Measurements from ENCODE around the gene CC2D2A.

The CC2D2A gene

DNA sequence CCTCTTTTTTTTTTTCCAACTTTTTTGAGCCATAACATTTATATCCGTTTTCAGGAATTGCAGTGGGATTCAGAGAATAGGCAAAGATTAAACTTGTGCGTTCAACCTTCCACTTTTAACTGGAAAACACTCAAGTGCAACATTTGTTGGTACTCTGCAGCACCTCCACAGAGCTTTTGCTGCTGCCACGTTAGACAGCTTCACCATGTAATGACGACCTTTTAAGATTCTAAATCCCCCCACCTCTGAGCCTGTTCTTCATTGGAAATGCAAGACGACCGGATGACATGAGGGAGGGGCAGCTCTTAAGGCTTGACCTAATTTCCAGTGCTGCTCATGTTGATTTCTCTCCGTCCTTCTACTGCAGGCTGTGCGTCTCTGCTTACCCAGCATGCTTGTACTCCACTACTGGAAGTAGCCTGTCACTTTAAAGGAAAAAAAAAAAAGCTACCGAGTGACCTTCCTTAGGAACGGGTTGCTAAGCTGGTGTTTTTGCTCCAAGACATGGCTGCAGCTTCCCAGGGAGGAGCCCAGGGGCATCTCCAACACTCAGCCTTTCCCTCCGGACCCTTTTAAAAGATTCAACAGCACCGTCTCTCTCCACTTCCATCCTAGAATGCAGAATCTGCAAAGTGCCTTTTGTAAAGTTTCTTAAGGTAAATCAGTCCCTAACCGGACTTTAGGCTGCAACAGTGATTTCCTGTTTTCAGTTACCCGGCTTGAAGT lies at the start of gene CC2D2A:
Gene CC2D2A (plus strand): TSS at position 481 of the 726 bp plus-strand sequence. CDS start 6,051 bp downstream, outside the sequence.
- Histone ChIP-seq H3K4me3 (ENCODE audit: low read depth, low read length) (peak within 1 kb of the TSS; percentile 80), H3K27me3 (ENCODE audit: insufficient read depth, low read length) (no peaks in the 10 kb centered on the region), H2AFZ (ENCODE audit: low read length, unreplicated experiment) (peak within 1 kb of the TSS; percentile 71), H3K79me2 (ENCODE audit: control insufficient read depth, insufficient read depth, low read length, unreplicated experiment) (no peaks in the 10 kb centered on the region), H3K4me1 (ENCODE audit: control insufficient read depth, insufficient read depth, low read length, unreplicated experiment) (peaks cover 6% of the 10 kb centered on the region), H3K27ac (ENCODE audit: low read depth, low read length) (no peak within 1 kb of the TSS; the same call in 1 of the 2 replicates), H3K36me3 (ENCODE audit: insufficient read depth, low read length) (no peaks in the 10 kb centered on the region)

GRCh38 chr4:15420642-15421041 lies 49.0 kb upstream of the CC2D2A start:
- peaks cover 13% of the 10 kb centered on the region for H3K4me1 ChIP-seq (ENCODE audit: control insufficient read depth, insufficient read depth, low read length, unreplicated experiment)
- no peaks in the 10 kb centered on the region for H3K27me3 ChIP-seq (ENCODE audit: insufficient read depth, low read length)
- H3K79me2 ChIP-seq (ENCODE audit: control insufficient read depth, insufficient read depth, low read length, unreplicated experiment) = no peaks in the 10 kb centered on the region
- no peak overlapping the region for H3K27ac ChIP-seq (ENCODE audit: low read depth, low read length)
- no peak overlapping the region for H2AFZ ChIP-seq (ENCODE audit: low read length, unreplicated experiment)
- no peaks in the 10 kb centered on the region for H3K36me3 ChIP-seq (ENCODE audit: insufficient read depth, low read length)
- no peak overlapping the region for H3K4me3 ChIP-seq (ENCODE audit: low read depth, low read length)

GRCh38 chr4:15423285-15423711 lies 46.4 kb upstream of the CC2D2A start:
- no peaks in the 10 kb centered on the region for H3K27me3 ChIP-seq (ENCODE audit: insufficient read depth, low read length)
- H3K36me3 ChIP-seq (ENCODE audit: insufficient read depth, low read length) = no peaks in the 10 kb centered on the region
- peaks cover 13% of the 10 kb centered on the region for H3K4me1 ChIP-seq (ENCODE audit: control insufficient read depth, insufficient read depth, low read length, unreplicated experiment)
- H3K4me3 ChIP-seq (ENCODE audit: low read depth, low read length) = no peak overlapping the region
- no peak overlapping the region for H2AFZ ChIP-seq (ENCODE audit: low read length, unreplicated experiment)
- H3K27ac ChIP-seq (ENCODE audit: low read depth, low read length) = no peak overlapping the region
- H3K79me2 ChIP-seq (ENCODE audit: control insufficient read depth, insufficient read depth, low read length, unreplicated experiment) = no peaks in the 10 kb centered on the region

DNA sequence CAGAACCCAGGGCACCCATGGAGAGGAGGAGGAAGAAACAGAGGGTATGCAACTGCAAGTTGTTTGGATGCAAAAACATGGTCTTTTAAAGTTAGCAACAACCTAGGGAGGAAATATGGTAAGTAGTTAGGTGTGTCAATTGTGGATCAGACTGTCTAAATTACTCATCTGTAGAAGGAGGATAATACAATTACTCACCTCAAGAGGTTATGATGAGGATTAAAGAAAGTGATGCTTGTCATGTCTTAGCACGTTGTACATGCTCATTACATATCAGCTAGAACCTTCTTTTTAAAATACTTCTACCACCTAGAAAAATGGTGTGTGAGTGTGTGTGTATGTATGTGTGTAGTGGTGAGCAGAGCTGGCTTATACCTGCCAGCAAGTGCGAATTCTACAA lies 44.2 kb upstream of the CC2D2A start:
- Histone ChIP-seq H2AFZ (ENCODE audit: low read length, unreplicated experiment) (no peak overlapping the region), H3K27ac (ENCODE audit: low read depth, low read length) (no peak overlapping the region), H3K36me3 (ENCODE audit: insufficient read depth, low read length) (no peaks in the 10 kb centered on the region), H3K4me1 (ENCODE audit: control insufficient read depth, insufficient read depth, low read length, unreplicated experiment) (peaks cover 8% of the 10 kb centered on the region), H3K79me2 (ENCODE audit: control insufficient read depth, insufficient read depth, low read length, unreplicated experiment) (no peaks in the 10 kb centered on the region), H3K27me3 (ENCODE audit: insufficient read depth, low read length) (no peaks in the 10 kb centered on the region), H3K4me3 (ENCODE audit: low read depth, low read length) (no peak overlapping the region)

GRCh38 chr4:15427161-15427560 lies 42.5 kb upstream of the CC2D2A start:
- Histone ChIP-seq H3K27me3 (ENCODE audit: insufficient read depth, low read length) (no peaks in the 10 kb centered on the region), H3K4me1 (ENCODE audit: control insufficient read depth, insufficient read depth, low read length, unreplicated experiment) (peaks cover 5% of the 10 kb centered on the region), H3K4me3 (ENCODE audit: low read depth, low read length) (no peak overlapping the region), H3K27ac (ENCODE audit: low read depth, low read length) (no peak overlapping the region), H3K36me3 (ENCODE audit: insufficient read depth, low read length) (no peaks in the 10 kb centered on the region), H3K79me2 (ENCODE audit: control insufficient read depth, insufficient read depth, low read length, unreplicated experiment) (no peaks in the 10 kb centered on the region), H2AFZ (ENCODE audit: low read length, unreplicated experiment) (peak overlapping the region; percentile 33)

- Histone ChIP-seq H3K27me3 (ENCODE audit: insufficient read depth, low read length) (no peaks in the 10 kb centered on the region), H3K36me3 (ENCODE audit: insufficient read depth, low read length) (no peaks in the 10 kb centered on the region), H3K27ac (ENCODE audit: low read depth, low read length) (no peak within 1 kb of the TSS), H3K4me1 (ENCODE audit: control insufficient read depth, insufficient read depth, low read length, unreplicated experiment) (peaks cover 5% of the 10 kb centered on the region), H3K4me3 (ENCODE audit: low read depth, low read length) (no peak within 1 kb of the TSS), H3K79me2 (ENCODE audit: control insufficient read depth, insufficient read depth, low read length, unreplicated experiment) (no peaks in the 10 kb centered on the region), H2AFZ (ENCODE audit: low read length, unreplicated experiment) (peak within 1 kb of the TSS; percentile 33)
Observed at GRCh38 chr4:15427701-15428100, 42.0 kb upstream of the CC2D2A start, which contains the start of gene C1QTNF7. TSS of gene C1QTNF7 (plus strand) at chr4:15428033. CDS start at chr4:15435744, 7,711 bp downstream.

DNA sequence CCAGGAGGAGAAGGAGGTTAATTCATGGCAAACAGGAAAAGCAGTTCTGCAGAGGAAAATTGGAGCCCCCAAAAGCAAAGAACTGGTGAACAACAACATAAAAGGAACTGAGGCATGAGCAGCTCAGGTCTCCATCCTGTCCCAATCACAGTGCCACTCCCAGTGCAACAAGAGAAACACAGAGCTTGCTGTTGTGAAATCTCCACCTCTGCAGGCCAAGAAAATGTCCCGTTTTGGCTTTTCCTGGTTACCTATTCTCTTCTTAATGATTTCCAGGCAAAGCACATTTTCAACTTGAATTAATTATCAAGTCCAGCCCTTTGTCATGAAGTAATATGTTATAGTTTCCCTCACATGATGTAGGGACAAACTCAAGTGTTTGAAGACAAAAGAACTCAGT lies 41.1 kb upstream of the CC2D2A start:
- H3K27ac ChIP-seq (ENCODE audit: low read depth, low read length) = no peak overlapping the region
- no peak overlapping the region for H3K4me3 ChIP-seq (ENCODE audit: low read depth, low read length)
- H3K27me3 ChIP-seq (ENCODE audit: insufficient read depth, low read length) = no peaks in the 10 kb centered on the region
- peaks cover 5% of the 10 kb centered on the region for H3K4me1 ChIP-seq (ENCODE audit: control insufficient read depth, insufficient read depth, low read length, unreplicated experiment)
- H3K36me3 ChIP-seq (ENCODE audit: insufficient read depth, low read length) = no peaks in the 10 kb centered on the region
- no peak overlapping the region for H2AFZ ChIP-seq (ENCODE audit: low read length, unreplicated experiment)
- no peaks in the 10 kb centered on the region for H3K79me2 ChIP-seq (ENCODE audit: control insufficient read depth, insufficient read depth, low read length, unreplicated experiment)

DNA sequence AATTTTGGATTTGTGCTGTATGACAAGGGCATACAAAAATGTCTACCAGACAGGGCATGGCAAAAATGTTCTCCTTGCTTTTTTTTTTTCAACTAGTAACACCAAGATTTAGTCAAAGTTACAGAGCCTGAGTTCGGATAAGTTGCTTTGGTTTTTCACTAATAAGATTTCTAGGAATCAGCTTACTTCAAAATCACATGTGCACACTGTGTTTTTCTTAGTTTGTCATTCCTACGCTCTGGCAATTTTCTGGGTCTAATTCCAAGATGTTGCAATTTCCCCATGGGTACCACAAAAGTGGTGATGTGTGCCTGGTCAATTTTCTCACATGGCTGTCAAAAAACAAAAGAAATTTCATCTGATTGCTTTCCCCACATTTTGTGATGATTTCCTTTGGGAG lies 35.6 kb upstream of the CC2D2A start:
- H3K4me1 ChIP-seq (ENCODE audit: control insufficient read depth, insufficient read depth, low read length, unreplicated experiment) = peaks cover 22% of the 10 kb centered on the region
- H2AFZ ChIP-seq (ENCODE audit: low read length, unreplicated experiment) = no peak overlapping the region

GRCh38 chr4:15434676-15435075 lies 35.0 kb upstream of the CC2D2A start:
- Histone ChIP-seq H3K4me3 (ENCODE audit: low read depth, low read length) (no peak overlapping the region), H2AFZ (ENCODE audit: low read length, unreplicated experiment) (no peak overlapping the region), H3K27me3 (ENCODE audit: insufficient read depth, low read length) (no peaks in the 10 kb centered on the region), H3K4me1 (ENCODE audit: control insufficient read depth, insufficient read depth, low read length, unreplicated experiment) (peaks cover 26% of the 10 kb centered on the region), H3K27ac (ENCODE audit: low read depth, low read length) (no peak overlapping the region), H3K36me3 (ENCODE audit: insufficient read depth, low read length) (no peaks in the 10 kb centered on the region), H3K79me2 (ENCODE audit: control insufficient read depth, insufficient read depth, low read length, unreplicated experiment) (no peaks in the 10 kb centered on the region)

More for the DNA sequence above, 35.6 kb upstream of the CC2D2A start:
- Histone ChIP-seq H3K36me3 (ENCODE audit: insufficient read depth, low read length) (no peaks in the 10 kb centered on the region), H3K27me3 (ENCODE audit: insufficient read depth, low read length) (no peaks in the 10 kb centered on the region), H3K4me3 (ENCODE audit: low read depth, low read length) (no peak overlapping the region), H3K27ac (ENCODE audit: low read depth, low read length) (0 out of 2 replicates have a peak overlapping the region, but pooled peaks have one; percentile 12), H3K79me2 (ENCODE audit: control insufficient read depth, insufficient read depth, low read length, unreplicated experiment) (no peaks in the 10 kb centered on the region)

DNA sequence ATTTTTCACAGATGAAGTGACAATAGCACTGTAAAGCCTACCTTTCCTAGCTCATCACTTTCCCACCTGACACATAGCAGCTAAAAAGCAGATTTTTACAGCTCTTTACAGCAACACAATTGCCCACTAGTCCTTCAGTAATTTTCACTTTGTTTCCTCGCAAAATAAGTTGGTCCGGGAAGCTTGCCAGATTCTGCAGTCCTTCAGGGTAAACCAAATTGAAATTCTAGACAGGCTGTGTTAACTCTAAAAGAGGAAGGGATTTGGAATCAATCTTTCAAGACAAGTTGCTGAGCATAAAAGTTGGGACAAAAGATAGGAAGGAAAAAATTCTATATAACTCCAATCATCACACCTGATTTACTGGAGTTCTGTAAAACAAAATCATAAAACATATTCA lies 33.2 kb upstream of the CC2D2A start:
- Histone ChIP-seq H3K4me3 (ENCODE audit: low read depth, low read length) (no peak overlapping the region), H3K4me1 (ENCODE audit: control insufficient read depth, insufficient read depth, low read length, unreplicated experiment) (peaks cover 26% of the 10 kb centered on the region), H3K27me3 (ENCODE audit: insufficient read depth, low read length) (no peaks in the 10 kb centered on the region), H3K36me3 (ENCODE audit: insufficient read depth, low read length) (no peaks in the 10 kb centered on the region), H3K27ac (ENCODE audit: low read depth, low read length) (no peak overlapping the region), H2AFZ (ENCODE audit: low read length, unreplicated experiment) (no peak overlapping the region), H3K79me2 (ENCODE audit: control insufficient read depth, insufficient read depth, low read length, unreplicated experiment) (no peaks in the 10 kb centered on the region)

DNA sequence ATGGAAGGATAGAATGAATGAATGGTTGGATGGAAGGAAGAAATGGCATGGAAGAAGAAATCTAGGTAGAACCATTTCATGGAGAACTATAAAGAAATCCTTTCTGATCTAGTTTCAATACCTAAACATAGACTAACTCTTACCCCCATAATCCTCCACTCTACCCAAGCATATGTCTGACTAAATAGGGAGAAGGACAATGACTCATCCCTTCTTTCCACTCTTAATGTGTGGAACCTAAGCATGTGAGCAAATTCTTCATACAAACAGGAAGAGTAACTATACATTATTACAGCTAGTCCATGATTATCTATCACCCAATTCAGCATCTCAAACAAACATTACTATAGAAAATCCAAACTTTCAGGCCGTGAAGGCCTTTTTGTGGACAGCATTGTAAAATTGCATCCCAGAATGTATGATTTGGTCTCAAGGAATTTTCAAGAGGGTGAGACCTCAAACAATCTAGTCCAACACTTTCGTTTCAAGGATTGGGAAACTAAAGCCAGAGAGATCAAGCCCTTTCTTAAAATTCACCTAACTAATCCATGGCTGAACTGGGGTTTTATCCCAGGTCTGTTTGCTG lies 30.6 kb upstream of the CC2D2A start:
- peak overlapping the region; percentile 9; the same call in 1 of the 2 replicates for H3K27ac ChIP-seq (ENCODE audit: low read depth, low read length)
- no peaks in the 10 kb centered on the region for H3K27me3 ChIP-seq (ENCODE audit: insufficient read depth, low read length)
- H2AFZ ChIP-seq (ENCODE audit: low read length, unreplicated experiment) = no peak overlapping the region
- H3K79me2 ChIP-seq (ENCODE audit: control insufficient read depth, insufficient read depth, low read length, unreplicated experiment) = no peaks in the 10 kb centered on the region
- H3K4me3 ChIP-seq (ENCODE audit: low read depth, low read length) = no peak overlapping the region
- peaks cover 22% of the 10 kb centered on the region for H3K4me1 ChIP-seq (ENCODE audit: control insufficient read depth, insufficient read depth, low read length, unreplicated experiment)
- H3K36me3 ChIP-seq (ENCODE audit: insufficient read depth, low read length) = no peaks in the 10 kb centered on the region
